Naive thymus-derived CD4-positive, alpha-beta T cell (primary cell): ENCODE results near the gene SIRPD. TPM values are rescaled to one million over a fixed set of nuclear protein-coding genes. Genes with fewer than 3 reads are reported as not detected.
A peak's percentile ranks its signal among the peaks of the same experiment; 100 is the strongest.

Experiments used
- ATAC-seq: fragments of 150-1000 bp; cut with Tn5 transposase; 2 replicates; pipeline ENCODE4 v1.10.0; 2021; ENCODE audit warnings: mild to moderate bottlenecking, moderate library complexity
- CTCF ChIA-PET: fragments of 350-600 bp; sonication (Branson Sonifier 250); formaldehyde crosslinking; loops from one replicate; lab custom pipeline; 2021; ENCODE audit warnings: antibody characterized with exemption; lab: Charles Lee
- POLR2A ChIA-PET: fragments of 350-600 bp; sonication (Branson Sonifier 250); formaldehyde crosslinking; loops from one replicate; lab custom pipeline; 2021; ENCODE audit warnings: antibody characterized with exemption, inconsistent platforms; lab: Charles Lee
- DNase-seq, 9 donors: peaks; one replicate each; pipeline versions ENCODE4 v3.0.0 to v3.0.0-alpha.2; 2020 to 2022; ENCODE audit warnings: mixed read lengths in 1 of 9
- H3K27ac ChIP-seq: one replicate; pipeline ENCODE4 v1.7.0; 2013; ENCODE audit warnings: mild to moderate bottlenecking, low read depth, low read length, moderate library complexity
- H3K27me3 ChIP-seq, 2 donors: one replicate each; pipeline ENCODE4 v1.7.0; 2013; ENCODE audit warnings: low read length in 2 of 2, mild to moderate bottlenecking in 2 of 2, moderate library complexity in 2 of 2; ENCODE audit not compliant: control insufficient read depth in 2 of 2, insufficient read depth in 2 of 2
- H3K36me3 ChIP-seq, 3 experiments: 1 replicate in 2 of 3; 2 replicates in 1 of 3; pipeline ENCODE4 v1.7.0; 2013; ENCODE audit warnings: low read length in 3 of 3, mild to moderate bottlenecking in 3 of 3, moderate library complexity in 1 of 3; ENCODE audit not compliant: insufficient read depth in 3 of 3, control insufficient read depth in 2 of 3
- H3K4me1 ChIP-seq, 2 donors: one replicate each; pipeline ENCODE4 v1.7.0; 2013; ENCODE audit warnings: low read length in 2 of 2, mild to moderate bottlenecking in 2 of 2, moderate library complexity in 1 of 2; ENCODE audit not compliant: control insufficient read depth in 2 of 2, insufficient read depth in 2 of 2
- H3K4me3 ChIP-seq: 2 replicates; pipeline ENCODE4 v1.7.0; 2013; ENCODE audit warnings: mild to moderate bottlenecking, low read length
- H3K9me3 ChIP-seq, 3 experiments: 1 replicate in 2 of 3; 2 replicates in 1 of 3; pipeline ENCODE4 v1.7.0; 2013; ENCODE audit warnings: low read length in 3 of 3; ENCODE audit not compliant: control insufficient read depth in 2 of 3
- H3K27ac Mint-ChIP-seq, 9 donors: one replicate each; pipeline ENCODE4 v1.8.0; 2020 to 2022; ENCODE audit warnings: mixed read lengths in 9 of 9, mild to moderate bottlenecking in 8 of 9, moderate library complexity in 5 of 9, inconsistent platforms in 2 of 9
- H3K27me3 Mint-ChIP-seq, 5 donors: one replicate each; pipeline ENCODE4 v1.8.0; 2021 to 2022; ENCODE audit warnings: mixed read lengths in 5 of 5, mild to moderate bottlenecking in 1 of 5
- H3K36me3 Mint-ChIP-seq, 5 donors: one replicate each; pipeline ENCODE4 v1.8.0; 2020 to 2022; ENCODE audit warnings: mixed read lengths in 5 of 5, mild to moderate bottlenecking in 3 of 5, inconsistent platforms in 1 of 5
- H3K4me1 Mint-ChIP-seq, 7 donors: one replicate each; pipeline ENCODE4 v1.8.0; 2020 to 2022; ENCODE audit warnings: mixed read lengths in 7 of 7, mild to moderate bottlenecking in 3 of 7, inconsistent platforms in 1 of 7
- H3K4me3 Mint-ChIP-seq, 10 donors: one replicate each; pipeline ENCODE4 v1.8.0; 2020 to 2022; ENCODE audit warnings: mild to moderate bottlenecking in 10 of 10, mixed read lengths in 10 of 10, moderate library complexity in 6 of 10, inconsistent platforms in 2 of 10
- H3K9me3 Mint-ChIP-seq, 11 donors: one replicate each; pipeline ENCODE4 v1.8.0; 2020 to 2022; ENCODE audit warnings: mixed read lengths in 11 of 11, mild to moderate bottlenecking in 4 of 11, inconsistent platforms in 1 of 11, moderate library complexity in 1 of 11
- intact Hi-C, 2 donors: fragments of 100-400 bp; cut with micrococcal nuclease; formaldehyde crosslinking; loops; one replicate each; pipeline ENCODE4 v1.15.1; 2023
- polyA plus RNA-seq, 2 donors: library from polyadenylated mRNA; unstranded; fragments of 300-500 nt; fragmentation: Illumina TruSeq; gene quantifications; one replicate each; pipeline ENCODE4 v1.2.3, GENCODE V29; 2021
- total RNA-seq, 6 experiments: library from RNA in 5 of 6; stranded (reverse) in 5 of 6; gene quantifications; 1 replicate in 5 of 6; 2 replicates in 1 of 6; pipeline ENCODE4 v1.2.3 and lab custom pipeline; 2021 to 2026

The SIRPD gene
- total and polyA plus RNA-seq, 7 experiments from 2014 or later: 0.16 to 1.9 (median 0.34) TPM; not detected in 2

DNA sequence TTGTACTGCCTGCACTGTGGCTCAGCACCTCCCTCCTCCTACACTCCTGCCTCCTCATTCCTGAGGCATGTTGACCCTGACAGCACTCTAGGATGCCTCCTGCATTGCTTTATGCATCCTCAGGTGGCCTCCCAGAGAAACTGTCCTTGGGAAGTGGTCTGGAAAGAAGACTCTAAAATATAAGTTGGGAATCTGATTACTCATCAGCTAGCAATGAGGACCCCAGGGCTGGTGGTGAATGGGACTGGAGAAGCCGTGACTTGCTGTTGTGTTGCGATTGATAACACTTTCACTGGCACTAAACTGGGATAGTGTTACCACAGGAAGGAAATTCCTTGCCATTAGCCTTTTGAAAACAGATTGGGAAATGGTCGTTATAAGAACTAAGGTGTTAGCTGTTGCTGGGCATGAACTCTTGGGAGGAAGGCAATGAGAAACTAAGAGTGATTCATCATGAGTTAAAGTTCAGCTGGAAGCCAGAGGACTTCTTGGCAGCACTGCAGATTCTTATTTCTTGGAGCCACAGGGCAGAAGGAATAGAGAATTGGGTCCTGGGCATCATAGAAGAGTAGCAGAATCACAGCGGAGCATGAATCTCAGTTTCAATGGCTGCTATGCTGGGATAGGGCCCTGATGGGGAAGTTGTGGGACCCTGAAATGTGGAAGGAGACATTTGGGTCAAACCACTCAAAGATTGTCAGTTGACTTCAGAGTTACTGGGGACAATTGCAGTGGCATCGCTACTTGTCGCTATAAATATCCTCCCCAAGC is 10.1 kb upstream of the SIRPD start:
- Histone ChIP-seq H3K9me3 (no peaks in the 10 kb centered on the region), H3K27me3 (no peaks in the 10 kb centered on the region), H3K4me1 (no peaks in the 10 kb centered on the region), H3K36me3 (peaks cover 0 to 10% (median 0%) of the 10 kb centered on the region in 3 experiments), H3K27ac (no peak overlapping the region), H3K4me3 (no peak overlapping the region)
- DNase-seq (no peak), ATAC-seq (no peak)
- ChIA-PET POLR2A (no interaction called here), CTCF (no interaction called here)
- intact Hi-C loops: no loop called here
- Mint-ChIP-seq H3K9me3 (peaks cover 0 to 16% (median 0%) of the 10 kb centered on the region in 11 donors), H3K4me1 (peaks cover 0 to 8% (median 4%) of the 10 kb centered on the region in 7 donors), H3K27me3 (no peaks in the 10 kb centered on the region), H3K36me3 (peaks cover 11 to 65% (median 41%) of the 10 kb centered on the region in 5 donors), H3K4me3 (no peak overlapping the region), H3K27ac (peak overlapping the region in 1 of 9 donors; percentile 17)

GRCh38 chr20:1566701-1567100 is 9.2 kb upstream of the SIRPD start:
- Histone ChIP-seq H3K27me3 (no peaks in the 10 kb centered on the region), H3K36me3 (peaks cover 0 to 10% (median 0%) of the 10 kb centered on the region in 3 experiments), H3K9me3 (no peaks in the 10 kb centered on the region), H3K4me1 (no peaks in the 10 kb centered on the region), H3K4me3 (no peak overlapping the region), H3K27ac (no peak overlapping the region)
- no peak overlapping the region for H3K4me3 Mint-ChIP-seq
- peaks cover 5 to 17% (median 7%) of the 10 kb centered on the region in 7 donors for H3K4me1 Mint-ChIP-seq
- ChIA-PET CTCF (no interaction called here), POLR2A (no interaction called here)
- DNase-seq (no peak), ATAC-seq (no peak)
- intact Hi-C loops: no loop called here
- H3K27ac Mint-ChIP-seq: no peak overlapping the region
- H3K27me3 Mint-ChIP-seq: no peaks in the 10 kb centered on the region
- H3K9me3 Mint-ChIP-seq: peaks cover 0 to 17% (median 0%) of the 10 kb centered on the region in 11 donors
- H3K36me3 Mint-ChIP-seq: peaks cover 11 to 69% (median 48%) of the 10 kb centered on the region in 5 donors

DNA sequence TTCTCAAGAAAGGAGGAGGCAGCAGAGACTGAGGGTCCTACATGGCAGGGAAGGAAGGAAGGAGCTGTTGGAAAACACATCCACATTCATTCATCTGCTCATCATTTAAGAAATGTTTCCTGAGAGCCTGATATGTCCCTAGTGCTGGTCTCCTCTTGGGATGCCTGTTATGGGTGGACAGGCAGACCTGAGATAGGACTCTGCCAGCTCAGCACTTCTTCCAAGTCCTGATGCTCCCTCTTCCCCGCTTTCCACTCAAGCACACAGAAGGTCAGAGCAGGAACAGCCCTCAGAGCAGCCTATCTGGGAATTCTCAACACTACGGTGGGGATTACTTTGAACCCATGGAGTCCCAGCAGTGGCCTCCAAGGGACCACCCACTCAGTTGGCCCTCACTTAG is 8.0 kb upstream of the SIRPD start:
- H3K27ac ChIP-seq: no peak overlapping the region
- Mint-ChIP-seq H3K9me3 (peaks cover 0 to 22% (median 0%) of the 10 kb centered on the region in 11 donors), H3K36me3 (peaks cover 11 to 64% (median 53%) of the 10 kb centered on the region in 5 donors), H3K4me3 (no peak overlapping the region), H3K4me1 (peaks cover 5 to 22% (median 7%) of the 10 kb centered on the region in 7 donors), H3K27ac (no peak overlapping the region), H3K27me3 (no peaks in the 10 kb centered on the region)
- ATAC-seq (no peak), DNase-seq (no peak)
- H3K27me3 ChIP-seq: no peaks in the 10 kb centered on the region
- POLR2A ChIA-PET: interaction anchor here (0.6 kb wide), 1 partner anchor 169 kb away, joined by 3 read pairs; no protein-coding TSS in a partner anchor
- intact Hi-C loops: no loop called here
- no peaks in the 10 kb centered on the region for H3K36me3 ChIP-seq
- no peaks in the 10 kb centered on the region for H3K9me3 ChIP-seq
- H3K4me1 ChIP-seq: no peaks in the 10 kb centered on the region
- CTCF ChIA-PET: no interaction called here
- no peak overlapping the region for H3K4me3 ChIP-seq

DNA sequence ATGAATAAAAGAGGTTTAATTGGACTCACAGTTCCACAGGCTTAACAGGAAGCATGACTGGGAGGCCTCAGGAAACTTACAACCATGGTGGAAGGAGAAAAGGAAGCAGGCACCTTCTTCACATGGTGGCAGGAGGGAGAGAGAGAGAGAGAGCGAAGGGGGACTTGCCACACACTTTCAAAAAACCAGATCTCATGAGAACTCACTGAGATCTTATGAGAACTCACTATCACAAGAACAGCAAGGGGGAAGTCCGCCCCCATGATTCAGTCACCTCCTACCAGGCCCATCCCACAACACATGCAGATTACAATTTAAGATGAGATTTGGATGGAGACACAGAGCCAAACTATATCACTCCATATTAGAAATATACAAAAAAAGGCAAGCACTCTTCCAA is 6.1 kb upstream of the SIRPD start:
- intact Hi-C loops: no loop called here
- Mint-ChIP-seq H3K36me3 (peaks cover 7 to 62% (median 48%) of the 10 kb centered on the region in 5 donors), H3K4me3 (peak overlapping the region in 1 of 10 donors; percentile 34), H3K4me1 (peaks cover 5 to 27% (median 10%) of the 10 kb centered on the region in 7 donors), H3K9me3 (peaks cover 0 to 25% (median 1%) of the 10 kb centered on the region in 11 donors), H3K27ac (no peak overlapping the region), H3K27me3 (no peaks in the 10 kb centered on the region)
- CTCF ChIA-PET: no interaction called here
- no peaks in the 10 kb centered on the region for H3K4me1 ChIP-seq
- H3K27me3 ChIP-seq: no peaks in the 10 kb centered on the region
- ATAC-seq (no peak), DNase-seq (no peak)
- POLR2A ChIA-PET: interaction anchor here (0.5 to 0.6 kb wide), 2 partner anchors 86 to 165 kb away, joined by 3 to 4 read pairs; no protein-coding TSS in a partner anchor
- H3K9me3 ChIP-seq: no peaks in the 10 kb centered on the region
- H3K36me3 ChIP-seq: no peaks in the 10 kb centered on the region
- H3K27ac ChIP-seq: no peak overlapping the region
- no peak overlapping the region for H3K4me3 ChIP-seq

GRCh38 chr20:1562622-1563021 is 5.1 kb upstream of the SIRPD start:
- Histone ChIP-seq H3K27me3 (no peaks in the 10 kb centered on the region), H3K9me3 (no peaks in the 10 kb centered on the region), H3K4me3 (no peak overlapping the region), H3K4me1 (no peaks in the 10 kb centered on the region), H3K36me3 (no peaks in the 10 kb centered on the region), H3K27ac (no peak overlapping the region)
- peaks cover 0 to 25% (median 1%) of the 10 kb centered on the region in 11 donors for H3K9me3 Mint-ChIP-seq
- ChIA-PET CTCF (no interaction called here), POLR2A (no interaction called here)
- no peak overlapping the region for H3K4me3 Mint-ChIP-seq
- peak; percentile 47 for ATAC-seq
- peaks cover 5 to 27% (median 10%) of the 10 kb centered on the region in 7 donors for H3K4me1 Mint-ChIP-seq
- intact Hi-C loops: no loop called here
- no peak overlapping the region for H3K27ac Mint-ChIP-seq
- no peak for DNase-seq
- H3K36me3 Mint-ChIP-seq: peaks cover 7 to 53% (median 43%) of the 10 kb centered on the region in 5 donors
- H3K27me3 Mint-ChIP-seq: no peaks in the 10 kb centered on the region

DNA sequence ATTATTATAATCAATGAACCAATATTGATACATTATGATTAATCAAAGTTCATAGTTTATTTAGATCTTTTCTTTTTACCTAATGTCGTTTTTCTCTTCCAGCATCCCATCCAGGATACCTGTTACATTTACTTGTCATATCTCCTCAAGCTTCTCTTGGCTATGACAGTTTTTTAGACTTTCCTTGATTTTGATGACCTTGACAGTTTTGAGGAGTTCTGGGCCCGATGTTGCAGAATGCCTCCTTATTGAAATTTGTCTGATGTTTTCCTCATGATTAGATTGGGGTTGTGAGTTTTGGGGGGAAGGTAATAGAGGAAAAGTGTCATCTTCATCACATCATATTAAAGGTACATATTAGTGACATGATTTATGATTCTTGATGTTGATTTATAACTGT is 3.8 kb upstream of the SIRPD start:
- Histone ChIP-seq H3K4me3 (no peak overlapping the region), H3K27ac (no peak overlapping the region), H3K9me3 (no peaks in the 10 kb centered on the region), H3K27me3 (no peaks in the 10 kb centered on the region), H3K4me1 (no peaks in the 10 kb centered on the region), H3K36me3 (no peaks in the 10 kb centered on the region)
- peaks cover 6 to 30% (median 10%) of the 10 kb centered on the region in 7 donors for H3K4me1 Mint-ChIP-seq
- peaks cover 0 to 27% (median 1%) of the 10 kb centered on the region in 11 donors for H3K9me3 Mint-ChIP-seq
- H3K27me3 Mint-ChIP-seq: no peaks in the 10 kb centered on the region
- no peak overlapping the region for H3K4me3 Mint-ChIP-seq
- no peak overlapping the region for H3K27ac Mint-ChIP-seq
- intact Hi-C loops: no loop called here
- H3K36me3 Mint-ChIP-seq: peaks cover 7 to 48% (median 39%) of the 10 kb centered on the region in 5 donors
- ChIA-PET POLR2A (no interaction called here), CTCF (interaction anchor here (1.2 kb wide), 1 partner anchor 173 kb away, joined by 6 read pairs; no protein-coding TSS in a partner anchor)
- no peak for DNase-seq
- ATAC-seq: no peak
